ENCODE measurements around the gene XRCC6.

DNA sequence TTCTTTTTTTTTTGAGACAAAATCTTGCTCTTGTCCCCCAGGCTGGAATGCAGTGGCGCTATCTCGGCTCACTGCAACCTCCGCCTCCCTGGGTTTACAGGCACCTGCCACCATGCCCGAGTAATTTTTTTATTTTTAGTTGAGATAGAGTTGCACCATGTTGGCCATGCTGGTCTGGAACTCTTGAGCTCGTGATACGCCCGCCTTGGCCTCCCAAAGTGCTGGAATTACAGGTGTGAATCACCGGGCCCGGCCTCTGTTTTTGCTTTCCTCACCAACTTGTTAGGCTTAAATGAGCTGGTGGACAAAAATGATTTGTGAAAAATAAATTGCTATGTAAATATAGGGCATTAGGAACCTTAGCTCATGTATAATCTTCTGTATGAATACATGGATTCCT lies 81.7 kb downstream of the XRCC6 start:
- TF ChIP-seq, protein P1, sequence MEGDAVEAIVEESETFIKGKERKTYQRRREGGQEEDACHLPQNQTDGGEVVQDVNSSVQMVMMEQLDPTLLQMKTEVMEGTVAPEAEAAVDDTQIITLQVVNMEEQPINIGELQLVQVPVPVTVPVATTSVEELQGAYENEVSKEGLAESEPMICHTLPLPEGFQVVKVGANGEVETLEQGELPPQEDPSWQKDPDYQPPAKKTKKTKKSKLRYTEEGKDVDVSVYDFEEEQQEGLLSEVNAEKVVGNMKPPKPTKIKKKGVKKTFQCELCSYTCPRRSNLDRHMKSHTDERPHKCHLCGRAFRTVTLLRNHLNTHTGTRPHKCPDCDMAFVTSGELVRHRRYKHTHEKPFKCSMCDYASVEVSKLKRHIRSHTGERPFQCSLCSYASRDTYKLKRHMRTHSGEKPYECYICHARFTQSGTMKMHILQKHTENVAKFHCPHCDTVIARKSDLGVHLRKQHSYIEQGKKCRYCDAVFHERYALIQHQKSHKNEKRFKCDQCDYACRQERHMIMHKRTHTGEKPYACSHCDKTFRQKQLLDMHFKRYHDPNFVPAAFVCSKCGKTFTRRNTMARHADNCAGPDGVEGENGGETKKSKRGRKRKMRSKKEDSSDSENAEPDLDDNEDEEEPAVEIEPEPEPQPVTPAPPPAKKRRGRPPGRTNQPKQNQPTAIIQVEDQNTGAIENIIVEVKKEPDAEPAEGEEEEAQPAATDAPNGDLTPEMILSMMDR (IDR thresholded peaks at IDR 0.05), result no peak
- TF ChIP-seq ZNF416 (CRISPR knock-in tag; IDR thresholded peaks at IDR 0.05) (no peak), FOXK1 (CRISPR knock-in tag; IDR thresholded peaks at IDR 0.05) (no peak), FOXJ3 (CRISPR knock-in tag; IDR thresholded peaks at IDR 0.05; ENCODE audit: borderline replicate concordance) (no peak)
- TF ChIP-seq, protein P2, sequence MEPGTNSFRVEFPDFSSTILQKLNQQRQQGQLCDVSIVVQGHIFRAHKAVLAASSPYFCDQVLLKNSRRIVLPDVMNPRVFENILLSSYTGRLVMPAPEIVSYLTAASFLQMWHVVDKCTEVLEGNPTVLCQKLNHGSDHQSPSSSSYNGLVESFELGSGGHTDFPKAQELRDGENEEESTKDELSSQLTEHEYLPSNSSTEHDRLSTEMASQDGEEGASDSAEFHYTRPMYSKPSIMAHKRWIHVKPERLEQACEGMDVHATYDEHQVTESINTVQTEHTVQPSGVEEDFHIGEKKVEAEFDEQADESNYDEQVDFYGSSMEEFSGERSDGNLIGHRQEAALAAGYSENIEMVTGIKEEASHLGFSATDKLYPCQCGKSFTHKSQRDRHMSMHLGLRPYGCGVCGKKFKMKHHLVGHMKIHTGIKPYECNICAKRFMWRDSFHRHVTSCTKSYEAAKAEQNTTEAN (CRISPR knock-in tag; IDR thresholded peaks at IDR 0.05), result no peak
- TF ChIP-seq, protein P3, sequence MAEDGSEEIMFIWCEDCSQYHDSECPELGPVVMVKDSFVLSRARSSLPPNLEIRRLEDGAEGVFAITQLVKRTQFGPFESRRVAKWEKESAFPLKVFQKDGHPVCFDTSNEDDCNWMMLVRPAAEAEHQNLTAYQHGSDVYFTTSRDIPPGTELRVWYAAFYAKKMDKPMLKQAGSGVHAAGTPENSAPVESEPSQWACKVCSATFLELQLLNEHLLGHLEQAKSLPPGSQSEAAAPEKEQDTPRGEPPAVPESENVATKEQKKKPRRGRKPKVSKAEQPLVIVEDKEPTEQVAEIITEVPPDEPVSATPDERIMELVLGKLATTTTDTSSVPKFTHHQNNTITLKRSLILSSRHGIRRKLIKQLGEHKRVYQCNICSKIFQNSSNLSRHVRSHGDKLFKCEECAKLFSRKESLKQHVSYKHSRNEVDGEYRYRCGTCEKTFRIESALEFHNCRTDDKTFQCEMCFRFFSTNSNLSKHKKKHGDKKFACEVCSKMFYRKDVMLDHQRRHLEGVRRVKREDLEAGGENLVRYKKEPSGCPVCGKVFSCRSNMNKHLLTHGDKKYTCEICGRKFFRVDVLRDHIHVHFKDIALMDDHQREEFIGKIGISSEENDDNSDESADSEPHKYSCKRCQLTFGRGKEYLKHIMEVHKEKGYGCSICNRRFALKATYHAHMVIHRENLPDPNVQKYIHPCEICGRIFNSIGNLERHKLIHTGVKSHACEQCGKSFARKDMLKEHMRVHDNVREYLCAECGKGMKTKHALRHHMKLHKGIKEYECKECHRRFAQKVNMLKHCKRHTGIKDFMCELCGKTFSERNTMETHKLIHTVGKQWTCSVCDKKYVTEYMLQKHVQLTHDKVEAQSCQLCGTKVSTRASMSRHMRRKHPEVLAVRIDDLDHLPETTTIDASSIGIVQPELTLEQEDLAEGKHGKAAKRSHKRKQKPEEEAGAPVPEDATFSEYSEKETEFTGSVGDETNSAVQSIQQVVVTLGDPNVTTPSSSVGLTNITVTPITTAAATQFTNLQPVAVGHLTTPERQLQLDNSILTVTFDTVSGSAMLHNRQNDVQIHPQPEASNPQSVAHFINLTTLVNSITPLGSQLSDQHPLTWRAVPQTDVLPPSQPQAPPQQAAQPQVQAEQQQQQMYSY (CRISPR knock-in tag; IDR thresholded peaks at IDR 0.05), result no peak
